DOHH2 (cell line): ENCODE data around the gene NPEPPS.

Experiments used
- H3F3A ChIP-seq: fragments of 200-600 bp; sonication (generic), shearing (Covaris generic); 2 replicates; pipeline ENCODE4 v1.6.0; 2016; ENCODE audit warnings: antibody characterized with exemption, mild to moderate bottlenecking; ENCODE audit not compliant: control insufficient read depth, insufficient read depth
- H3K27ac ChIP-seq: fragments of 200-600 bp; sonication (generic); 2 replicates; pipeline ENCODE4 v1.5.1; 2014; ENCODE audit warnings: low read depth, mild to moderate bottlenecking, low read length, moderate library complexity
- H3K27me3 ChIP-seq: fragments of 200-600 bp; sonication (generic); 2 replicates; pipeline ENCODE4 v1.6.1; 2014; ENCODE audit warnings: mild to moderate bottlenecking, low read length, mixed read lengths; ENCODE audit not compliant: control insufficient read depth
- H3K36me3 ChIP-seq: fragments of 200-600 bp; sonication (generic); 2 replicates; pipeline ENCODE4 v1.6.1; 2014; ENCODE audit warnings: mild to moderate bottlenecking, low read length, moderate library complexity, mixed read lengths; ENCODE audit not compliant: control insufficient read depth
- H3K4me1 ChIP-seq: fragments of 200-600 bp; sonication (generic); 2 replicates; pipeline ENCODE4 v1.6.1; 2014; ENCODE audit warnings: mild to moderate bottlenecking, low read length, mixed read lengths; ENCODE audit not compliant: control insufficient read depth
- H3K4me2 ChIP-seq: fragments of 200-600 bp; sonication (generic); 2 replicates; pipeline ENCODE4 v1.6.0; 2014; ENCODE audit warnings: mild to moderate bottlenecking, low read length, moderate library complexity
- H3K4me3 ChIP-seq: fragments of 200-600 bp; sonication (generic); 2 replicates; pipeline ENCODE4 v1.5.1; 2014; ENCODE audit warnings: mild to moderate bottlenecking, low read length, mixed read lengths
- H3K79me2 ChIP-seq: fragments of 200-600 bp; sonication (generic); 2 replicates; pipeline ENCODE4 v1.6.1; 2014; ENCODE audit warnings: mild to moderate bottlenecking, low read length, mixed read lengths; ENCODE audit not compliant: control insufficient read depth
- H3K9me2 ChIP-seq: fragments of 200-600 bp; sonication (generic); replicated peaks from 2 replicates; pipeline ENCODE4 v1.6.1; 2014; ENCODE audit warnings: mild to moderate bottlenecking, low read length, mixed read lengths; ENCODE audit not compliant: control insufficient read depth
- H3K9me3 ChIP-seq: fragments of 200-600 bp; sonication (generic); 2 replicates; pipeline ENCODE4 v1.6.1; 2014; ENCODE audit warnings: antibody characterized with exemption, low read length, mixed read lengths; ENCODE audit not compliant: control insufficient read depth, insufficient read depth
- H4K20me1 ChIP-seq: fragments of 200-600 bp; sonication (generic); 2 replicates; pipeline ENCODE4 v1.6.0; 2014; ENCODE audit warnings: low read depth, mild to moderate bottlenecking, antibody characterized with exemption, low read length, moderate library complexity; ENCODE audit not compliant: control insufficient read depth, insufficient read depth
- CTCF ChIP-seq: fragments of 200-600 bp; sonication (generic); IDR thresholded peaks from one replicate; pipeline ENCODE4 v1.5.1; 2014; ENCODE audit warnings: antibody characterized with exemption, mild to moderate bottlenecking, low read depth, low read length; ENCODE audit not compliant: poor library complexity, severe bottlenecking
- EZH2phosphoT487 ChIP-seq: fragments of 200-600 bp; sonication (generic); IDR thresholded peaks from 2 replicates; pipeline ENCODE4 v1.6.1; 2017; ENCODE audit warnings: borderline replicate concordance, mild to moderate bottlenecking, antibody characterized with exemption, low read length, moderate library complexity, mixed read lengths

Gene NPEPPS

DNA sequence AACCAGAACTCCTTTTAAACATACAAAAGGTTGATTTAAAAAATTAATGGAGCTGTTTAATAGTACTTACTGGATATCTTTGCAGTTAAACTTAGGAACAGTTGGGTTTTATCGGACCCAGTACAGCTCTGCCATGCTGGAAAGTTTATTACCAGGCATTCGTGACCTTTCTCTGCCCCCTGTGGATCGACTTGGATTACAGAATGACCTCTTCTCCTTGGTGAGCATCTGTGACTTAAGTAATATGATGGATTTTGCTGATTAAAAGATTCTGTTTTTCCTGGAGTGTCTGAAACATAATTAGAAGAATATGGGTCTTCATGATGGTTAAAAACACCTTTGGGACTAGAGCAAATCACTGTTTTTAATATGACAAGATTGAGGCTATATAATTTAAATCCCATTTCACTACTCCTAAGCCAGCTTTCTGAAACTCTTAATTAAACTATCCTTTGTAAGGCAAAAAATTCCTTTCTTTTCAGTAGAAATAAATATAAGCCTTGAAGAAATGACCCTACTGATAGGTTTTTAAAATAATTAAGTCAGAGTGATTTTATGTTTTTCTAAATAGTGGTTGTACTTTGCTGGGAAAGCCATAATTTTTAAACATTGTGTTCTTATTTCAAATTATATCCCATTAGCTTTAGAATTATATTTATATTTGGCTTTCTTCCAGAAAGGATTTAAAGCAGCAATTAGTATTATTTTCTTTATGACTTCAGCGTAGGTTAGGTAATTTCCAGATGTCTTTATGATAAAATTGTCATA is 73.1 kb downstream of the NPEPPS start:
- no peak for TF ChIP-seq CTCF
- TF ChIP-seq EZH2phosphoT487, result no peak
- no peaks in the 10 kb centered on the region for H4K20me1 ChIP-seq
- H3K9me2 ChIP-seq, result no peaks in the 10 kb centered on the region
- no peaks in the 10 kb centered on the region for H3F3A ChIP-seq
- no peak overlapping the region for H3K27ac ChIP-seq
- H3K4me3 ChIP-seq, result no peak overlapping the region
- no peaks in the 10 kb centered on the region for H3K9me3 ChIP-seq
- H3K4me2 ChIP-seq, result no peak overlapping the region
- H3K79me2 ChIP-seq, result no peaks in the 10 kb centered on the region
- H3K4me1 ChIP-seq, result no peaks in the 10 kb centered on the region
- no peaks in the 10 kb centered on the region for H3K27me3 ChIP-seq
- peaks cover 58% of the 10 kb centered on the region for H3K36me3 ChIP-seq

- no peaks in the 10 kb centered on the region for H3K79me2 ChIP-seq
- no peaks in the 10 kb centered on the region for H3F3A ChIP-seq
- no peaks in the 10 kb centered on the region for H3K27me3 ChIP-seq
- H3K27ac ChIP-seq, result no peak overlapping the region
- H3K4me1 ChIP-seq, result no peaks in the 10 kb centered on the region
- no peak overlapping the region for H3K4me2 ChIP-seq
- TF ChIP-seq CTCF (no peak), EZH2phosphoT487 (no peak)
- no peak overlapping the region for H3K4me3 ChIP-seq
- H3K9me3 ChIP-seq, result no peaks in the 10 kb centered on the region
- H3K36me3 ChIP-seq, result peaks cover 57% of the 10 kb centered on the region
- H3K9me2 ChIP-seq, result no peaks in the 10 kb centered on the region
- no peaks in the 10 kb centered on the region for H4K20me1 ChIP-seq
Measured at GRCh38 chr17:47604598-47604927, 73.7 kb downstream of the NPEPPS start.

DNA sequence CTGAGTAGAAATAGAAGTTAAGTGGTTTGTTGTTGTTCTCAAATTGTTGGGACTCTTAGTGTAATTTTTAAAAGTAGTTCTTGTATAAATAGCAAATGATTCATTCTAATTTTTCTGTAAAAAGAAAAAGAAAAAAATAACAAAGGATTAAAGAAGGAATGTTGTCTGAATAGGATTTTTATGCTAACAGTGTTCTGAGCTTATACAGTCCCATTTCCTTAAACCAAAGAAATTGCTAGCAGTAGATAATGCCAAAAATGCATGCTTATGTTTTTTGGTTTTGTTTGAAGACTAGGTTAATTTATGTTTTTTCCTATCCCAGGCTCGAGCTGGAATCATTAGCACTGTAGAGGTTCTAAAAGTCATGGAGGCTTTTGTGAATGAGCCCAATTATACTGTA is 74.1 kb downstream of the NPEPPS start:
- H3K4me2 ChIP-seq, result no peak overlapping the region
- no peaks in the 10 kb centered on the region for H3F3A ChIP-seq
- no peaks in the 10 kb centered on the region for H3K9me3 ChIP-seq

GRCh38 chr17:47607481-47607880 is 76.6 kb downstream of the NPEPPS start:
- H3K27me3 ChIP-seq, result no peaks in the 10 kb centered on the region
- peaks cover 39% of the 10 kb centered on the region for H3K36me3 ChIP-seq
- H3K9me2 ChIP-seq, result no peaks in the 10 kb centered on the region
- no peak overlapping the region for H3K4me2 ChIP-seq
- no peak overlapping the region for H3K27ac ChIP-seq
- no peaks in the 10 kb centered on the region for H3K9me3 ChIP-seq
- H3K4me3 ChIP-seq, result no peak overlapping the region
- no peak for TF ChIP-seq CTCF
- no peak for TF ChIP-seq EZH2phosphoT487
- H3F3A ChIP-seq, result peaks cover 4% of the 10 kb centered on the region; the same call in 1 of the 2 replicates
- H3K4me1 ChIP-seq, result no peaks in the 10 kb centered on the region
- H3K79me2 ChIP-seq, result no peaks in the 10 kb centered on the region
- no peaks in the 10 kb centered on the region for H4K20me1 ChIP-seq

More for the DNA sequence above, 74.1 kb downstream of the NPEPPS start:
- Histone ChIP-seq H4K20me1 (no peaks in the 10 kb centered on the region), H3K27ac (no peak overlapping the region), H3K27me3 (no peaks in the 10 kb centered on the region), H3K4me3 (no peak overlapping the region), H3K36me3 (peaks cover 52% of the 10 kb centered on the region), H3K79me2 (no peaks in the 10 kb centered on the region), H3K9me2 (no peaks in the 10 kb centered on the region), H3K4me1 (no peaks in the 10 kb centered on the region)
- TF ChIP-seq EZH2phosphoT487, result no peak
